ENCODE results near the gene RS1. TPM values are rescaled to one million over a fixed set of nuclear protein-coding genes. Genes with fewer than 3 reads are reported as not detected.

The RS1 gene
- total and polyA plus RNA-seq, 7 experiments from 2014 or later = not detected

DNA sequence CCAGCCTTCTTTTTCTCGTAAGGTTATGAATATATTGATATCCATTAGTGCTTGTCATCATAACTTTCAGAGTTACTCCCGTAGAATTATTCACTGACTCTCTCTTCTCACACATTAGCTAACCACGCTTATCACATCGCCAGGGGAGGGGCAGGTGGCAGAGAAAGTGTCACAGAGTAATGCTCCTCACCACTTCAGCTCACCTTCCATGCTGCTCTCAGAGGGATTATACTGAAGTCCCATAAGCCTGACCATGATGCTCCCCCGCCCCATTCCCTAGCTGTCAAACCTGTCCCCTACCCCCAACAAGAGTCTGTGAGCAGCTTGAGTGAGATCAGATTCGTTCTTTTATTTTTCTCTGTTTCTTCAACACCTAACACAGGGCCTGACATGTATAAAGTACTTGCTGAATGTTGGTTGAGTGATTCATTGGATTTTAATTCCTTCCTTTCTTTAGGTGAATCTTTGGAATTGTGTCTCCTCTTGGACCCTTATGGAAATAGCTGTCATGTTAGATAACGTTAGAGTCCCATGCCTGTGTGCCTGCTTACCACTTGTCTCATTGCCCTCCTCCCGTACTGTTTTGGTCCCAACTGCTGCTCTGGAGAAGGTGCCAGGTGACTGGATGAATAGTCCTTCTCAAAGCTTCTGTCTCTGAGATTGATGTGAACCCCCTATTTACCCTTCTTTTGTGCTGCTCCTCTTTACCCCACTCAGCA lies 55.1 kb downstream of the RS1 start:
- DNase-seq (no peak), ATAC-seq (no peak)
- Histone ChIP-seq H3K4me1 (ENCODE audit: control insufficient read depth in 2 of 2, insufficient read depth in 2 of 2, low read length in 2 of 2) (no peaks in the 10 kb centered on the region), H3K9me3 (ENCODE audit: control insufficient read depth in 2 of 3, low read length in 3 of 3) (no peaks in the 10 kb centered on the region), H3K27ac (ENCODE audit: low read depth, low read length) (no peak overlapping the region), H3K36me3 (ENCODE audit: control insufficient read depth in 2 of 3, insufficient read depth in 3 of 3, low read length in 3 of 3) (no peaks in the 10 kb centered on the region), H3K4me3 (ENCODE audit: low read length) (no peak overlapping the region), H3K27me3 (ENCODE audit: control insufficient read depth in 2 of 2, insufficient read depth in 2 of 2, low read length in 2 of 2) (no peaks in the 10 kb centered on the region)
- H3K4me1 Mint-ChIP-seq = peaks cover 0 to 2% (median 0%) of the 10 kb centered on the region in 7 donors
- H3K27ac Mint-ChIP-seq = peak overlapping the region in 1 of 9 donors; percentile 31
- no peak overlapping the region for H3K4me3 Mint-ChIP-seq
- ChIA-PET CTCF (no interaction called here), POLR2A (no interaction called here)
- peaks cover 0 to 19% (median 3%) of the 10 kb centered on the region in 5 donors for H3K36me3 Mint-ChIP-seq
- H3K27me3 Mint-ChIP-seq = no peaks in the 10 kb centered on the region
- intact Hi-C loops (cut with micrococcal nuclease) = no loop called here
- no peaks in the 10 kb centered on the region for H3K9me3 Mint-ChIP-seq

DNA sequence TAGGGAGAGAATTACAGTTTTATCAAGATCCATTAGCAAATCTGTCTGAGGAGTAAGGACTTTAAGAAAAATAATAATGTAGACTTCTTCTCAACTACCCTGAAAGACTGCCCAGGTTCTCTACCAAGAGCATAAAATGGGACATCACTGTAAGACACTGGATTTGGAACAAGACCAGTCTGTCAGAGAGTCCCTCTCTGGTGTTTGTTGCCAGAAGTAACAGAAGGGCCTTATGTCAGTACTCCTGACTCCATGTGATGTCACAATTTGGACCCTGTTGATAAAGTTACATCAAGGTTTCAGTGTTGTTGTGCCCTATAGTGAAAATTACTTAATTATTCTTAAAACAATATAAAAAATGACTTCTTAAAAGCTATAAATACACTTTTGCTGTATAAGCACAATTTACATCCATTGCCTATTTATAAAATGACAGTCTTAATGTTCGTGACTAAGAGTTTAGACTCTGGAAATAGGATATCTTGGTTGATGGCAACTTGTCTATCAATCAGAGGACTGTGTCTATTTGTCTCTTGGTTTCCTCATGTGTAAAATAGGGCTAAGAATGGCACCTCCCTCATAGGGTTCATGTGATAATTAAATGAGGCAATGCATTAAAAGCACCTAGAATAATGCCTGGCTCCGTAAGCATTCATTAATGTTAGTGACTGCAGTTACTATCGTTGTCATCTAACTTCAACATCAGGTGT lies 57.8 kb downstream of the RS1 start:
- Histone ChIP-seq H3K36me3 (ENCODE audit: control insufficient read depth in 2 of 3, insufficient read depth in 3 of 3, low read length in 3 of 3) (no peaks in the 10 kb centered on the region), H3K27me3 (ENCODE audit: control insufficient read depth in 2 of 2, insufficient read depth in 2 of 2, low read length in 2 of 2) (no peaks in the 10 kb centered on the region), H3K9me3 (ENCODE audit: control insufficient read depth in 2 of 3, low read length in 3 of 3) (no peaks in the 10 kb centered on the region), H3K4me3 (ENCODE audit: low read length) (no peak overlapping the region), H3K4me1 (ENCODE audit: control insufficient read depth in 2 of 2, insufficient read depth in 2 of 2, low read length in 2 of 2) (no peaks in the 10 kb centered on the region), H3K27ac (ENCODE audit: low read depth, low read length) (no peak overlapping the region)
- H3K4me1 Mint-ChIP-seq = peaks cover 0 to 2% (median 0%) of the 10 kb centered on the region in 7 donors
- no peak for ATAC-seq
- H3K9me3 Mint-ChIP-seq = no peaks in the 10 kb centered on the region
- DNase-seq = no peak
- no peak overlapping the region for H3K27ac Mint-ChIP-seq
- no peaks in the 10 kb centered on the region for H3K27me3 Mint-ChIP-seq
- CTCF ChIA-PET = no interaction called here
- peaks cover 0 to 27% (median 9%) of the 10 kb centered on the region in 5 donors for H3K36me3 Mint-ChIP-seq
- POLR2A ChIA-PET = interaction anchor here (0.9 kb wide), 1 partner anchor 14 kb away, joined by 3 read pairs; no protein-coding TSS in a partner anchor
- no peak overlapping the region for H3K4me3 Mint-ChIP-seq
- intact Hi-C loops (cut with micrococcal nuclease) = no loop called here

DNA sequence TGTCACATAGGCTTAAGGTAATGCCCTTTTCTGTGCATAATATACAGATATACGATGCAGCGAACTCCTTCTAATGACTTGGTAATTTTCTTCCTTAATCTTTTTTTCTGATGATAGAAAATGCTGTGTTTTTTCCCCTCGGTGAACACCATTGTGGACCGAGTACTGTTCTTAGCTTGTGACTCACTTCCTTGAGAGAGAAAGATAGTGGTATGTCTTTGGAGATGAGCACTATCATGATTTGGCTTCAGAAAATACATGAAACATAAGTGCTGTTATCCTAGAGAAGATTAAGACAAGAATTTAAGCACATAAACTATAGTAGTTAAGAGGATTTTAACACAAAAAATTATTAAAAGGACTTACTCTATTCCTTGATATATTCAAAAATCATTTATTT lies 63.9 kb downstream of the RS1 start:
- no peaks in the 10 kb centered on the region for H3K4me1 Mint-ChIP-seq
- DNase-seq (no peak), ATAC-seq (no peak)
- no peaks in the 10 kb centered on the region for H3K9me3 Mint-ChIP-seq
- H3K9me3 ChIP-seq (ENCODE audit: control insufficient read depth in 2 of 3, low read length in 3 of 3) = no peaks in the 10 kb centered on the region
- no peaks in the 10 kb centered on the region for H3K27me3 ChIP-seq (ENCODE audit: control insufficient read depth in 2 of 2, insufficient read depth in 2 of 2, low read length in 2 of 2)
- H3K27ac ChIP-seq (ENCODE audit: low read depth, low read length) = no peak overlapping the region
- CTCF ChIA-PET = interaction anchor here (0.6 kb wide), 1 partner anchor 11 kb away, joined by 3 read pairs; no protein-coding TSS in a partner anchor
- H3K4me3 Mint-ChIP-seq = no peak overlapping the region
- peaks cover 0 to 7% (median 0%) of the 10 kb centered on the region in 3 experiments for H3K36me3 ChIP-seq (ENCODE audit: control insufficient read depth in 2 of 3, insufficient read depth in 3 of 3, low read length in 3 of 3)
- H3K36me3 Mint-ChIP-seq = peaks cover 0 to 24% (median 12%) of the 10 kb centered on the region in 5 donors
- no peaks in the 10 kb centered on the region for H3K27me3 Mint-ChIP-seq
- POLR2A ChIA-PET = no interaction called here
- intact Hi-C loops (cut with micrococcal nuclease) = no loop called here
- no peak overlapping the region for H3K4me3 ChIP-seq (ENCODE audit: low read length)
- no peaks in the 10 kb centered on the region for H3K4me1 ChIP-seq (ENCODE audit: control insufficient read depth in 2 of 2, insufficient read depth in 2 of 2, low read length in 2 of 2)
- no peak overlapping the region for H3K27ac Mint-ChIP-seq

DNA sequence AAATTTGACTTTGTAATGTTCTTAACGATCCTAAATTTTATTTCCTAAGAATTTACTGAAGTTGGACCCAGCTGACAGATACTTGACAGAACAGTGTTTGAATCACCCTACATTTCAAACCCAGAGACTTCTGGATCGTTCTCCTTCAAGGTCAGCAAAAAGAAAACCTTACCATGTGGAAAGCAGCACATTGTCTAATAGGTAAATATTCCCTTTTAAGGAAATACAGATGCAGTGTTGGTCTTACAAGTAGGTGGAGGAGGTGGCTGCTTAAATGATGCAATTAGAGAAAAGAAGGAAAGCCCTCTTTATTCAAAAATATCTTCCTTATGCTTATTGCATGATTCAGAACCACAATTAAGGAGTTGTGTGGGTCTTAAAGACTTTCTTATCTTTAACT lies 73.5 kb downstream of the RS1 start:
- ATAC-seq = no peak
- intact Hi-C loops (cut with micrococcal nuclease) = no loop called here

DNA sequence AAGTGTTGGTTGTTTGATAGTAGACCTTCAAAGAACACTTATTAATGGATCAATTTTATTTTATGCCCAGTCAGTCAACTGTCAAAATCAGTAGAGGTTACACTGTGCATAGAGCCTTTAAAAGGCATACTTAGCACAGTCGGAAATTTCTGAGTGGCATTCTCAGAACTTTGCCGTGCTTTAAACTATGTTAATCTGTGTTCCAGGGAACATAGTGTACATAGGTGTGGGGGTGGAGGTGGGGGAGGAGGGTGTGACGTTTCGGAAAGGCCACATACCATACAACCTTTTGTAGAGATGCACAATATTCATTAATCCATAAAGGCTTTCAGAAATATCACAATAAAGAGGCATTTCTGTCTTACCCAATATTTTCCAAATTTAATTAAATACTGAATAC lies 75.8 kb downstream of the RS1 start:
- no peak for ATAC-seq
- peaks cover 0 to 7% (median 0%) of the 10 kb centered on the region in 7 donors for H3K4me1 Mint-ChIP-seq
- no peak overlapping the region for H3K4me3 Mint-ChIP-seq
- H3K27me3 ChIP-seq (ENCODE audit: control insufficient read depth in 2 of 2, insufficient read depth in 2 of 2, low read length in 2 of 2) = no peaks in the 10 kb centered on the region
- no peaks in the 10 kb centered on the region for H3K36me3 ChIP-seq (ENCODE audit: control insufficient read depth in 2 of 3, insufficient read depth in 3 of 3, low read length in 3 of 3)
- peaks cover 0 to 2% (median 0%) of the 10 kb centered on the region in 11 donors for H3K9me3 Mint-ChIP-seq
- no peaks in the 10 kb centered on the region for H3K9me3 ChIP-seq (ENCODE audit: control insufficient read depth in 2 of 3, low read length in 3 of 3)
- no peaks in the 10 kb centered on the region for H3K4me1 ChIP-seq (ENCODE audit: control insufficient read depth in 2 of 2, insufficient read depth in 2 of 2, low read length in 2 of 2)
- DNase-seq = no peak
- no peak overlapping the region for H3K27ac ChIP-seq (ENCODE audit: low read depth, low read length)
- intact Hi-C loops (cut with micrococcal nuclease) = no loop called here
- no peak overlapping the region for H3K27ac Mint-ChIP-seq
- ChIA-PET POLR2A (no interaction called here), CTCF (no interaction called here)
- no peaks in the 10 kb centered on the region for H3K27me3 Mint-ChIP-seq
- peaks cover 0 to 26% (median 10%) of the 10 kb centered on the region in 5 donors for H3K36me3 Mint-ChIP-seq
- H3K4me3 ChIP-seq (ENCODE audit: low read length) = no peak overlapping the region

More for the DNA sequence above, 73.5 kb downstream of the RS1 start:
- Histone ChIP-seq H3K36me3 (ENCODE audit: control insufficient read depth in 2 of 3, insufficient read depth in 3 of 3, low read length in 3 of 3) (no peaks in the 10 kb centered on the region), H3K27me3 (ENCODE audit: control insufficient read depth in 2 of 2, insufficient read depth in 2 of 2, low read length in 2 of 2) (no peaks in the 10 kb centered on the region), H3K4me1 (ENCODE audit: control insufficient read depth in 2 of 2, insufficient read depth in 2 of 2, low read length in 2 of 2) (no peaks in the 10 kb centered on the region), H3K9me3 (ENCODE audit: control insufficient read depth in 2 of 3, low read length in 3 of 3) (no peaks in the 10 kb centered on the region), H3K27ac (ENCODE audit: low read depth, low read length) (no peak overlapping the region), H3K4me3 (ENCODE audit: low read length) (no peak overlapping the region)
- Mint-ChIP-seq H3K4me3 (no peak overlapping the region), H3K27ac (no peak overlapping the region), H3K9me3 (no peaks in the 10 kb centered on the region), H3K27me3 (no peaks in the 10 kb centered on the region), H3K36me3 (peaks cover 0 to 25% (median 3%) of the 10 kb centered on the region in 5 donors), H3K4me1 (no peaks in the 10 kb centered on the region)
- ChIA-PET CTCF (no interaction called here), POLR2A (no interaction called here)
- no peak for DNase-seq

DNA sequence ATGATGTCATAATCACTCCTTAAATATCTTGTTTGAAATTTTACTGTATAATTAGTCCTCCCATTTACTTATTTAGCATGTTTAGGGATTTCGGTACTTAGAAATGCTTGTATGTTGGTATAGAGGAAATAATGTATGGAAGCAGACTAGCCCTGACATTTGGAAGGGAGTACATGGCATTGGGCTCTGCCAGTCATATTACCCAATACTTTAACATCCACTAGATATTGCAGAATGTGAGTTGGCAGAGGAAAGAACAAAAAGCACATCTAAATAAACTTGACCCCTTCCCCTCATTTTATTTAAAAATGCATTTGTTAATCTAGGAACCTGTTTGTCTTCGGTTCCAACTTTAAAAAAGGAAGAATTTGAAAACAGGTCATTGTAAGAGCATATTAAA lies 77.8 kb downstream of the RS1 start:
- no peak overlapping the region for H3K27ac Mint-ChIP-seq
- Histone ChIP-seq H3K4me3 (ENCODE audit: low read length) (no peak overlapping the region), H3K27ac (ENCODE audit: low read depth, low read length) (no peak overlapping the region), H3K9me3 (ENCODE audit: control insufficient read depth in 2 of 3, low read length in 3 of 3) (no peaks in the 10 kb centered on the region), H3K36me3 (ENCODE audit: control insufficient read depth in 2 of 3, insufficient read depth in 3 of 3, low read length in 3 of 3) (no peaks in the 10 kb centered on the region), H3K4me1 (ENCODE audit: control insufficient read depth in 2 of 2, insufficient read depth in 2 of 2, low read length in 2 of 2) (no peaks in the 10 kb centered on the region), H3K27me3 (ENCODE audit: control insufficient read depth in 2 of 2, insufficient read depth in 2 of 2, low read length in 2 of 2) (no peaks in the 10 kb centered on the region)
- peaks cover 0 to 26% (median 18%) of the 10 kb centered on the region in 5 donors for H3K36me3 Mint-ChIP-seq
- peaks cover 0 to 10% (median 0%) of the 10 kb centered on the region in 7 donors for H3K4me1 Mint-ChIP-seq
- POLR2A ChIA-PET = no interaction called here
- CTCF ChIA-PET = no interaction called here
- no peaks in the 10 kb centered on the region for H3K27me3 Mint-ChIP-seq
- no peak overlapping the region for H3K4me3 Mint-ChIP-seq
- H3K9me3 Mint-ChIP-seq = peaks cover 0 to 2% (median 0%) of the 10 kb centered on the region in 11 donors
- ATAC-seq (no peak), DNase-seq (no peak)
- intact Hi-C loops (cut with micrococcal nuclease) = no loop called here
